ENCODE measurements around the gene SLITRK5. TPM values are rescaled to one million over a fixed set of nuclear protein-coding genes. Genes with fewer than 3 reads are reported as not detected.
A peak's percentile ranks its signal among the peaks of the same experiment; 100 is the strongest.

SLITRK5 gene
- total and polyA plus RNA-seq, 5 experiments from 2014 or later, result not detected

GRCh38 chr13:87676254-87677042 lies 5.3 kb downstream of the SLITRK5 start:
- peaks cover 0 to 26% (median 0%) of the 10 kb centered on the region in 9 donors for H3K9me3 Mint-ChIP-seq
- ATAC-seq, result no peak
- H3K27me3 Mint-ChIP-seq, result peaks cover 30 to 65% (median 45%) of the 10 kb centered on the region in 5 donors
- peaks cover 10 to 34% (median 33%) of the 10 kb centered on the region in 4 donors for H3K4me1 Mint-ChIP-seq
- no peak overlapping the region for H3K27ac Mint-ChIP-seq
- POLR2A ChIA-PET, result no interaction called here
- H3K36me3 Mint-ChIP-seq, result peaks cover 0 to 15% (median 7%) of the 10 kb centered on the region in 3 donors
- no peak for DNase-seq
- peak overlapping the region in 4 of 10 donors; percentile 19 to 86 (median 53) for H3K4me3 Mint-ChIP-seq

GRCh38 chr13:87677043-87677495 lies 5.9 kb downstream of the SLITRK5 start:
- ATAC-seq (no peak), DNase-seq (no peak)
- Mint-ChIP-seq H3K36me3 (peaks cover 0 to 15% (median 7%) of the 10 kb centered on the region in 3 donors), H3K4me1 (peaks cover 8 to 32% (median 30%) of the 10 kb centered on the region in 4 donors), H3K27ac (no peak overlapping the region), H3K27me3 (peaks cover 28 to 62% (median 44%) of the 10 kb centered on the region in 5 donors), H3K9me3 (peaks cover 0 to 24% (median 0%) of the 10 kb centered on the region in 9 donors), H3K4me3 (peak overlapping the region; percentile 63 to 86 (median 80))
- POLR2A ChIA-PET, result no interaction called here

- ATAC-seq (peak; percentile 52 to 59), DNase-seq (peak in 3 of 10 donors; percentile 17 to 34 (median 31))
- H3K4me3 Mint-ChIP-seq, result peak overlapping the region; percentile 71 to 86 (median 80)
- H3K9me3 Mint-ChIP-seq, result peaks cover 0 to 22% (median 0%) of the 10 kb centered on the region in 9 donors
- peak overlapping the region in 1 of 10 donors; percentile 73 for H3K27ac Mint-ChIP-seq
- POLR2A ChIA-PET, result no interaction called here
- H3K4me1 Mint-ChIP-seq, result peaks cover 8 to 30% (median 29%) of the 10 kb centered on the region in 4 donors
- H3K27me3 Mint-ChIP-seq, result peaks cover 28 to 58% (median 42%) of the 10 kb centered on the region in 5 donors
- H3K36me3 Mint-ChIP-seq, result peaks cover 0 to 15% (median 7%) of the 10 kb centered on the region in 3 donors
Observed at GRCh38 chr13:87677496-87678371, 6.6 kb downstream of the SLITRK5 start.

- H3K4me1 Mint-ChIP-seq, result peaks cover 8 to 27% (median 25%) of the 10 kb centered on the region in 4 donors
- POLR2A ChIA-PET, result no interaction called here
- peak overlapping the region; percentile 71 to 86 (median 80) for H3K4me3 Mint-ChIP-seq
- H3K36me3 Mint-ChIP-seq, result peaks cover 0 to 14% (median 7%) of the 10 kb centered on the region in 3 donors
- peak overlapping the region in 1 of 10 donors; percentile 52 for H3K27ac Mint-ChIP-seq
- H3K27me3 Mint-ChIP-seq, result peaks cover 26 to 53% (median 36%) of the 10 kb centered on the region in 5 donors
- H3K9me3 Mint-ChIP-seq, result peaks cover 0 to 22% (median 0%) of the 10 kb centered on the region in 9 donors
- ATAC-seq (peak in 1 of 2 donors; percentile 10), DNase-seq (no peak)
Observed at GRCh38 chr13:87678372-87678752, 7.2 kb downstream of the SLITRK5 start.

GRCh38 chr13:87680298-87680697 lies 9.1 kb downstream of the SLITRK5 start:
- ATAC-seq, result no peak
- no peak overlapping the region for H3K4me3 Mint-ChIP-seq
- no peak for DNase-seq
- peaks cover 8 to 16% (median 14%) of the 10 kb centered on the region in 4 donors for H3K4me1 Mint-ChIP-seq
- H3K36me3 Mint-ChIP-seq, result peaks cover 0 to 5% (median 0%) of the 10 kb centered on the region in 3 donors
- H3K9me3 Mint-ChIP-seq, result peaks cover 0 to 13% (median 0%) of the 10 kb centered on the region in 9 donors
- no peak overlapping the region for H3K27ac Mint-ChIP-seq
- H3K27me3 Mint-ChIP-seq, result peaks cover 13 to 37% (median 21%) of the 10 kb centered on the region in 5 donors
- POLR2A ChIA-PET, result no interaction called here

GRCh38 chr13:87684850-87685742 lies 13.9 kb downstream of the SLITRK5 start:
- no peak for DNase-seq
- peaks cover 0 to 3% (median 0%) of the 10 kb centered on the region in 5 donors for H3K27me3 Mint-ChIP-seq
- no peak overlapping the region for H3K27ac Mint-ChIP-seq
- POLR2A ChIA-PET, result interaction anchor here (0.7 kb wide), 1 partner anchor 12 kb away, joined by 3 read pairs; no protein-coding TSS in a partner anchor
- no peaks in the 10 kb centered on the region for H3K36me3 Mint-ChIP-seq
- no peak overlapping the region for H3K4me3 Mint-ChIP-seq
- no peaks in the 10 kb centered on the region for H3K9me3 Mint-ChIP-seq
- no peak for ATAC-seq
- peaks cover 0 to 5% (median 0%) of the 10 kb centered on the region in 4 donors for H3K4me1 Mint-ChIP-seq

GRCh38 chr13:87696458-87696857 lies 25.3 kb downstream of the SLITRK5 start:
- no peak overlapping the region for H3K4me3 Mint-ChIP-seq
- no peak for DNase-seq
- H3K4me1 Mint-ChIP-seq, result no peaks in the 10 kb centered on the region
- no peaks in the 10 kb centered on the region for H3K27me3 Mint-ChIP-seq
- no peak overlapping the region for H3K27ac Mint-ChIP-seq
- POLR2A ChIA-PET, result no interaction called here
- H3K36me3 Mint-ChIP-seq, result no peaks in the 10 kb centered on the region
- ATAC-seq, result no peak
- peaks cover 0 to 4% (median 0%) of the 10 kb centered on the region in 9 donors for H3K9me3 Mint-ChIP-seq

GRCh38 chr13:87698268-87698667 lies 27.1 kb downstream of the SLITRK5 start:
- ATAC-seq (no peak), DNase-seq (no peak)
- H3K27me3 Mint-ChIP-seq, result peaks cover 0 to 1% (median 0%) of the 10 kb centered on the region in 5 donors
- no peak overlapping the region for H3K27ac Mint-ChIP-seq
- H3K36me3 Mint-ChIP-seq, result no peaks in the 10 kb centered on the region
- H3K9me3 Mint-ChIP-seq, result peaks cover 0 to 4% (median 0%) of the 10 kb centered on the region in 9 donors
- POLR2A ChIA-PET, result no interaction called here
- H3K4me1 Mint-ChIP-seq, result no peaks in the 10 kb centered on the region
- no peak overlapping the region for H3K4me3 Mint-ChIP-seq

- POLR2A ChIA-PET, result no interaction called here
- Mint-ChIP-seq H3K9me3 (peaks cover 0 to 5% (median 0%) of the 10 kb centered on the region in 9 donors), H3K27me3 (peaks cover 0 to 3% (median 0%) of the 10 kb centered on the region in 5 donors), H3K36me3 (no peaks in the 10 kb centered on the region), H3K4me3 (peak overlapping the region in 1 of 10 donors; percentile 1), H3K4me1 (no peaks in the 10 kb centered on the region), H3K27ac (no peak overlapping the region)
- DNase-seq, result no peak
- ATAC-seq, result no peak
Observed at GRCh38 chr13:87709947-87710346, 38.8 kb downstream of the SLITRK5 start.

GRCh38 chr13:87712012-87712411 lies 40.8 kb downstream of the SLITRK5 start:
- ATAC-seq (no peak), DNase-seq (no peak)
- peaks cover 0 to 5% (median 0%) of the 10 kb centered on the region in 9 donors for H3K9me3 Mint-ChIP-seq
- no peak overlapping the region for H3K4me3 Mint-ChIP-seq
- POLR2A ChIA-PET, result no interaction called here
- H3K27ac Mint-ChIP-seq, result no peak overlapping the region
- H3K27me3 Mint-ChIP-seq, result peaks cover 0 to 3% (median 0%) of the 10 kb centered on the region in 5 donors
- H3K4me1 Mint-ChIP-seq, result no peaks in the 10 kb centered on the region
- no peaks in the 10 kb centered on the region for H3K36me3 Mint-ChIP-seq

All from naive thymus-derived CD8-positive, alpha-beta T cell (primary cell).